Muscle of leg (tissue), 11 donors: ENCODE measurements around the gene ING2. TPM values are rescaled to one million over a fixed set of nuclear protein-coding genes. Genes with fewer than 3 reads are reported as not detected.
A peak's percentile ranks its signal among the peaks of the same experiment; 100 is the strongest.
"Not testable (repeated sequence)": the region's sequence is repeated elsewhere in the genome, so short reads cannot be mapped to it uniquely, and the experiment has no call there.

ENCODE experiments used
- DNase-seq: peaks from one replicate; pipeline ENCODE4 v3.0.0; 2013
- H3K27ac ChIP-seq: one replicate; pipeline ENCODE4 v1.5.1; 2013; ENCODE audit warnings: mild to moderate bottlenecking, low read length, control low read depth
- H3K27me3 ChIP-seq: one replicate; pipeline ENCODE4 v1.6.1; 2013; ENCODE audit warnings: low read length; ENCODE audit not compliant: control insufficient read depth, insufficient read depth
- H3K36me3 ChIP-seq: one replicate; pipeline ENCODE4 v1.6.1; 2013; ENCODE audit warnings: low read length; ENCODE audit not compliant: control insufficient read depth, insufficient read depth
- H3K4me1 ChIP-seq: one replicate; pipeline ENCODE4 v1.6.1; 2013; ENCODE audit warnings: low read length; ENCODE audit not compliant: control insufficient read depth, insufficient read depth
- H3K4me3 ChIP-seq: one replicate; pipeline ENCODE4 v1.5.1; 2013; ENCODE audit warnings: low read length, control low read depth
- H3K9me3 ChIP-seq: replicated peaks from 2 replicates; pipeline ENCODE4 v1.6.1; 2013; ENCODE audit warnings: low read depth, low read length; ENCODE audit not compliant: control insufficient read depth
- WGBS: methylation state at CpG from one replicate; pipeline ENCODE4 v1.1.5; 2013; ENCODE audit warnings: missing lambda C conversion rate; ENCODE audit not compliant: insufficient coverage; 5-methylcytosine and 5-hydroxymethylcytosine counted together
- polyA plus RNA-seq, 8 donors: library from polyadenylated mRNA; unstranded; fragments of 120-200 nt; gene quantifications; one replicate each; pipeline versions ENCODE4 v1.2.1 to v1.2.3, GENCODE V29; 2013; ENCODE audit warnings: inconsistent platforms in 1 of 8, low replicate concordance in 1 of 8; ENCODE audit not compliant: insufficient read length in 8 of 8, insufficient read depth in 1 of 8
- total RNA-seq: library from RNA; stranded (reverse); fragments of 120-200 nt; gene quantifications from one replicate; pipeline ENCODE4 v1.2.4, GENCODE V29; 2013

Gene ING2
- total and polyA plus RNA-seq, 9 donors, result 11.5 to 18.2 (median 16.3) TPM

DNA sequence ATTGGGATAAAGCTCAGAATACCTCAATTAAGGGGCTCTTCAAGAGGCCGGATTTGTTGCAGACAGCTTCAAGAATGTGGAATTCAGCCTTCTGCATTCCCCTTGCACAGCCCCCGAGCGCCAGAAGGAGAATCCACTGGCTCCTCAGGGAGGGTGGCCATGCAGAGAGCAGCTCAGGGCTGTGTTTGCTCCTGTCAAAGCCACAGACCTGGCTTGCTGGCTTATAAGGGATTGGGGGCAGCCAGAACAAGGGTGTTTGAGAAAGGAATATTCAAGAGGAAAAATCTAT lies 36.8 kb downstream of the ING2 start:
- WGBS, result 30% methylated on average over 2 of the region's 3 CpGs
- H3K4me3 ChIP-seq, result no peak overlapping the region
- no peaks in the 10 kb centered on the region for H3K27me3 ChIP-seq
- no peak overlapping the region for H3K27ac ChIP-seq
- H3K4me1 ChIP-seq, result peaks cover 4% of the 10 kb centered on the region
- H3K36me3 ChIP-seq, result no peaks in the 10 kb centered on the region
- no peaks in the 10 kb centered on the region for H3K9me3 ChIP-seq
- DNase-seq, result no peak

DNA sequence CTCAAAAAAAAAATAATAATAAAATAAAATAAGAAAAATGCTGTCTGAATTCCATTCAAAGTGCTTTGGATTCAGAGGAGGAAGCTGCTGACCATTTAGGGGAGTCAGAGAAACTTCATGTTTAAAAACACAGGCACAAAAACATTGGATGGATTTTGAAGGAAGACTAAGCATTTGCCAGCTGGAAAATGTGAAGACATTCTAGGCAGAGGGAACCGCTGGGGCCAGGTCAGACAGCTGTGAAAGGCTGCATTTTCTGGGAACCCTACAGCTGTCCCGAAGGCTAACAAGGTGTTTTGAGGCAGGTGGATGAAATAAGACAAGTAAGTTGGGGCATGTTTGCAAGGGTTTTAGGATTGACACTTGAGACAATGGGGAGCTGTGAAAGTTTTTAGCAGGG lies 38.6 kb downstream of the ING2 start:
- peak; percentile 52 for DNase-seq
- H3K9me3 ChIP-seq, result no peaks in the 10 kb centered on the region
- no peaks in the 10 kb centered on the region for H3K27me3 ChIP-seq
- no peaks in the 10 kb centered on the region for H3K36me3 ChIP-seq
- peaks cover 4% of the 10 kb centered on the region for H3K4me1 ChIP-seq
- no peak overlapping the region for H3K27ac ChIP-seq
- no peak overlapping the region for H3K4me3 ChIP-seq
- 33% methylated on average over 2 of the region's 2 CpGs for WGBS

DNA sequence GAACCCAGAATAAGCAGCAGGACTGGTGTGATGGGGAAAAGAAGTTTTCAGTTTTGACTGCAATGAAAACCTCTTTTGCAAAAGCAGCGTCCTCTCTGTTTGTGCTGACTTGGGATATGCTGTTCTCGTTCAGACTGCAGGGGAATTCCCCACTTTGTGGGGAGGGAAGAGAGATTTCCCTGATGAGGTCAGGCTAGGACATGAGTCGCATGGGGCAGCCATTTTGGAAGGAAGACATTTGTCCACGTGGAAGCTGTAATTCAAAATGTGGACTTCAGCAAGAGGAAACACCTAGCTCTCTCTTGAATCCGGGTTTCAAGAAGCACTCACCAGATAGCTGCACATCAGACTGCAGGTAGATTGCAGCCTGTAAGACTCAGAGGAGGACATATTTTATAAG lies 39.3 kb downstream of the ING2 start:
- no peak for DNase-seq
- Histone ChIP-seq H3K36me3 (no peaks in the 10 kb centered on the region), H3K4me3 (no peak overlapping the region), H3K9me3 (no peaks in the 10 kb centered on the region), H3K27ac (no peak overlapping the region), H3K27me3 (no peaks in the 10 kb centered on the region), H3K4me1 (peaks cover 4% of the 10 kb centered on the region)
- WGBS, result 87% methylated on average over 4 of the region's 5 CpGs

DNA sequence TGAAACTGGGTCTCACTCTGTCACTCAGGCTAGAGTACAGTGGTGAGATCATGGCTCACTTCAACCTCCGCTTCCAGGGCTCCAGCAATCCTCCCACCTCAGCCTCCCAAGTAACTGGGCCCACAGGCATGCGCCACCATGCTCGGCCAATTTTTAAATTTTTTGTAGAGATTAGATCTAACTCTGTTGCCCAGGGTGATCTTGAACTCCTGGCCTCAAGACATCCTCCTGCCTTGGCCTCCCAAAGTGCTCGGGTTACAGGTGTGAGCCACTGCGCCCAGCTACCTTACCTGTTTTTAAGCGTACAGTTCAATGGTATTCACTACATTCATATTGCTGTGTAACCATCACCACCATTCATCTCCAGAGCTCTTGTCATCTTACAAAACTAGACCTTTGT lies 41.5 kb downstream of the ING2 start:
- Histone ChIP-seq H3K36me3 (no peaks in the 10 kb centered on the region), H3K9me3 (no peaks in the 10 kb centered on the region), H3K4me1 (no peaks in the 10 kb centered on the region), H3K27ac (no peak overlapping the region), H3K4me3 (no peak overlapping the region), H3K27me3 (no peaks in the 10 kb centered on the region)
- DNase-seq, result no peak
- 90% methylated on average over 3 of the region's 6 CpGs for WGBS

DNA sequence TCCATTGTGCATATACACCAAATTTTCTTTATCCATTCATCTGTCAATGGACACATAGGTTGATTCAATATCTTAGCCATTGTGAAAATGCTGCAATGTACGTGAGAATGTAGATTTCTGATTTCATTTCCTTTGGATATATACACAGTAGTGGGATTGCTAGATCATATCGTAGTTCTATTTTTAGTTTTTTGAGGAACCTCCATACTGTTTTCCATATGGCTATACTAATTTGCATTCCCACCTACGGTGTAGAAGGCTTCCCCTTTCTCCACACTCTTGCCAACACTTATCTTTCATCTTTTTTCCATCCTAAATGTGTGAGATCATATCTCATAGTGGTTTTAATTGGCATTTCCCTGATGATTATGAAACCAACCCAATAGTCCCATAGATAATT lies 43.4 kb downstream of the ING2 start:
- H3K4me3 ChIP-seq, result no peak overlapping the region
- WGBS, result no CpG with 5 or more reads among the region's 3 CpGs

DNA sequence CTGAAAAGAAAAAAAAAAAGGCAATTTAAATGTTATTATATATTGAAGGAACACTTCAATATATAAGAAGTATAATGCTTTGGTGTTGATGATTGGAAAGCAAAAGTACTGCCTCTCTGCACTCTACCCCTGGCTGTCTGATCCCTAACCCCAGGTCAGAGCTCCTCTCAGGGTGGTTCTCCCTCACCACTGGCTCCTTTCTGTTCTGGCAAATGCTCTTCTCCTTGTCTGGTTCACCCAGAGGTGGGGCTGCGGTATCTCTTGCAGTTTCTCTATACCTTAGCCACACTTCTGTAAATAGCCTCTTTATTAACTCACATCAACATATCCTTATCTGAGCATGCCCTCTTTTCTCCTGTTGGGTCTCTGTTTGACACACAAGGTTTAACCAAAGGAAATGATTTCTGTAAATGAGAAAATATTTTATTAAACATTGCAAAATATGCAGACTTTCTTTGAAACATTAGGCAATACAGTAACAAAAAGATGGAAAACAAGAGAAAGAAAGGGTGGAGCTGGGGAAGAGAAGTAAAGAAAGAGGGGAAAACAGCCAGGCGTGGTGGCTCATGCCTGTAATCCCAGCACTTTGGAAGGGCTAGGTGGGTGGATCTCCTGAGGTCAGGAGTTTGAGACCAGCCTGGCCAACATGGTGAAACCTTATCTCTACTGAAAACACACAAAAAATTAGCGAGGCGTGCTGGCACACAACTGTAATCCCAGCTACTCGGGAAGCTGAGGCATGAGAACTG lies 45.7 kb downstream of the ING2 start:
- H3K27me3 ChIP-seq, result peaks cover 2% of the 10 kb centered on the region
- H3K4me3 ChIP-seq, result no peak overlapping the region
- no peak overlapping the region for H3K27ac ChIP-seq
- 54% methylated on average over 2 of the region's 5 CpGs for WGBS
- DNase-seq, result no peak
- no peaks in the 10 kb centered on the region for H3K9me3 ChIP-seq
- H3K36me3 ChIP-seq, result no peaks in the 10 kb centered on the region
- H3K4me1 ChIP-seq, result no peaks in the 10 kb centered on the region

More for the DNA sequence above, 43.4 kb downstream of the ING2 start:
- Histone ChIP-seq H3K36me3 (no peaks in the 10 kb centered on the region), H3K9me3 (no peaks in the 10 kb centered on the region), H3K27ac (no peak overlapping the region), H3K4me1 (no peaks in the 10 kb centered on the region), H3K27me3 (peaks cover 2% of the 10 kb centered on the region)
- DNase-seq, result no peak

DNA sequence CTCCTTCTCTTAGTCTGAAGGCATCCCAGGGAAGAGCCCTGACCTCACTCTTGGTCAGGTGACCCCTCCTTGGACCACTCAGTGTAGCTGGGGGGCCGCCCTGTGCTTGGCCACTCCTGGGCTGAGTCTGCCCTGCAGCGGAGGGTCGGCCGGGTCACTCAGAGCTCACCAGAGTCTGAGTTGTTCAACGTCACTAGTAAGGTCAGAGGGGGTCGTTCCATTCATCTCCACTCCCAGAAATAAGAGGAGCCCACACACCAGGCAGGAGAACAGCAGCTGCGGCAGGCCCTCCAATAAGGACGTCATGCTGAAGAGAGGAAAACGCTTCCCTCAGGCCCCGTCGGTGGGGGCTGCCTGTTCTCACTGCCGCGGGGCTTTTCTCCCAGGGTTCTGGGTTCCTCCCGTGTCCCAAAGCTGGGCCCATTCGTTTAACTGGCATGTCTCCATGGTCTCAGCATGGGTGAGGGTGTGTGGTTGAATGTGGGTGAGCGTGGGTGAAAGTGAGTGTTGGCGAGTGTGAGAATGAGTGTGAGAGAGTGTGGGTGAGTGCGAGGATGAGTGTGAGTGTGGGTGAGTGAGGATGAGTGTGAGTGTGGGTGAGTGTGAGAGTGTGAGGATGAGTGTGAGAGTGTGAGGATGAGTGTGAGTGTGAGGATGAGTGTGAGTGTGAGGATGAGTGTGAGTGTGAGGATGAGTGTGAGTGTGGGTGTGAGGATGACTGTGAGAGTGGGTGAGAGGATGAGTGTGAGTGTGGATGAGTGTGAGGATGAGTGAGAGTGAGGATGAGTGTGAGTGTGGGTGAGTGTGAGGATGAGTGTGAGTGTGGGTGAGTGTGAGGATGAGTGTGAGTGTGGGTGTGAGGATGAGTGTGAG lies 47.7 kb downstream of the ING2 start:
- peaks cover 2% of the 10 kb centered on the region for H3K27me3 ChIP-seq
- H3K27ac ChIP-seq, result no peak overlapping the region
- no peak for DNase-seq
- H3K4me3 ChIP-seq, result no peak overlapping the region
- no peaks in the 10 kb centered on the region for H3K36me3 ChIP-seq
- 83% methylated on average over 12 of the region's 18 CpGs for WGBS
- no peaks in the 10 kb centered on the region for H3K9me3 ChIP-seq
- no peaks in the 10 kb centered on the region for H3K4me1 ChIP-seq

DNA sequence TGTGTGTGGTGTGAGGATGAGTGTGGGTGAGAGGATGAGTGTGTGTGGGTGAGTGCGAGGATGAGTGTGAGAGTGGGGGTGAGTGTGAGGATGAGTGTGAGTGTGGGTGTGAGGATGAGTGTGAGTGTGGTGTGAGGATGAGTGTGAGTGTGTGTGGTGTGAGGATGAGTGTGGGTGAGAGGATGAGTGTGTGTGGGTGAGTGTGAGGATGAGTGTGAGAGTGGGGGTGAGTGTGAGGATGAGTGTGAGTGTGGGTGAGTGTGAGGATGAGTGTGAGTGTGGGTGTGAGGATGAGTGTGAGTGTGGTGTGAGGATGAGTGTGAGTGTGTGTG lies 48.3 kb downstream of the ING2 start:
- not testable (repeated sequence) for DNase-seq, H3K9me3 ChIP-seq
- WGBS, result no CpG with 5 or more reads among the region's 1 CpG

DNA sequence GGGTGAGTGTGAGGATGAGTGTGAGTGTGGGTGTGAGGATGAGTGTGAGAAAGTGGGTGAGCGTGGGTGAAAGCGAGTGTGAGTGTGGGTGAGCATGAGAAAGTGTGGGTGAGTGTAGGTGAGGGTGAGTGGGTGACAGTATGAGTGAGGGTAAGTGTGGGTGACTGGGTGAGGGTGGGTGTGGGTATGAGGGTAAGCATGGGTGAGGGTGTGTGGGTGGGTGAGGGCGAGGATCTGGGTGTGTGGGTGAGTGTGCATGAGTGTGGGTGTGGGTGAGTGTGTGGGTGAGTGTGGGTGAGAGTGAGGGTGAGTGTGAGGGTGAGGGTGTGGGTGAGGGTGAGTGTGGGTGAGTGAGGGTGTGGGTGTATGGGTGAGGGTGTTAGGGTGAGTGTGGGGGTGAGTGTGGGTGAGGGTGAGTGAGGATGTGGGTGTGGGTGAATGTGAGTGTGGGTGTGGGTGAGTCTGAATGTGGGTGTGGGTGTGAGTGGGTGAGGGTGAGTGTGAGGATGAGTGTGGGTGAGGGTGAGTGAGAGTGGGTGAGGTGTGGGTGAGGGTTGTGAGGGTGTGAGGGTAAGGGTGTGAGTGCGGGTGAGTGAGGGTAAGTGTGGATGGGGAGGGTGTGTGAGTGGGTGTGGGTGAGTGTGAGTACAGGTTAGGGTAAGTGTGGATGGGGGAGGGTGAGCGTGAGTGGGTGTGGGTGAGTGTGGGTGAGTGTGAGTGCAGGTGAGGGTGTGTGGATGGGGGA lies 48.9 kb downstream of the ING2 start:
- Histone ChIP-seq H3K36me3 (no peaks in the 10 kb centered on the region), H3K9me3 (no peaks in the 10 kb centered on the region), H3K4me3 (no peak overlapping the region), H3K4me1 (no peaks in the 10 kb centered on the region), H3K27me3 (peaks cover 2% of the 10 kb centered on the region), H3K27ac (no peak overlapping the region)
- DNase-seq, result no peak
- 89% methylated on average over 5 of the region's 5 CpGs for WGBS

More for the DNA sequence above, 48.3 kb downstream of the ING2 start:
- H3K27ac ChIP-seq, H3K27me3 ChIP-seq, H3K36me3 ChIP-seq, H3K4me1 ChIP-seq, H3K4me3 ChIP-seq: not testable (repeated sequence)

DNA sequence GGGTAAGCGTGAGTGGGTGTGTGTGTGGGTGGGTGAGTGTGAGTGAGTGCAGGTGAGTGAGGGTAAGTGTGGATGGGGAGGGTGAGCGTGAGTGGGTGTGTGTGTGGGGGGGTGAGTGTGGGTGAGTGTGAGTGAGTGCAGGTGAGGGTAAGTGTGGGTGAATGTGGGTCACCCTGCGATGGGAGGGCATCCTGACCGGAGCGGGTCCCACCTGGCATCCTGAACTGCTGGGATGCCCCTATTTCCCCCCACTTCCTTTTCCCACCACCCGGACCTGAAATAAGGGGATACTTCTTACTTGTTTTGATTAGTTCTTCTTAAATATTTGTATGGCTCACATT lies 49.5 kb downstream of the ING2 start:
- H3K27me3 ChIP-seq, result peaks cover 2% of the 10 kb centered on the region
- no peaks in the 10 kb centered on the region for H3K36me3 ChIP-seq
- H3K4me3 ChIP-seq, result no peak overlapping the region
- H3K9me3 ChIP-seq, result no peaks in the 10 kb centered on the region
- no peak overlapping the region for H3K27ac ChIP-seq
- no peaks in the 10 kb centered on the region for H3K4me1 ChIP-seq
- no peak for DNase-seq
- WGBS, result 100% methylated on average over 2 of the region's 6 CpGs
